ENCODE measurements around the gene SYNE1.
"Not testable (repeated sequence)": the region's sequence is repeated elsewhere in the genome, so short reads cannot be mapped to it uniquely, and the experiment has no call there.

The SYNE1 gene

GRCh38 chr6:152637296-152638047 lies at the start of gene SYNE1:
SYNE1 (minus strand) TSS chr6:152637362; CDS start chr6:152628331, 9,031 bp downstream.
- no peak for DNase-seq (ENCODE audit: low read depth)

DNA sequence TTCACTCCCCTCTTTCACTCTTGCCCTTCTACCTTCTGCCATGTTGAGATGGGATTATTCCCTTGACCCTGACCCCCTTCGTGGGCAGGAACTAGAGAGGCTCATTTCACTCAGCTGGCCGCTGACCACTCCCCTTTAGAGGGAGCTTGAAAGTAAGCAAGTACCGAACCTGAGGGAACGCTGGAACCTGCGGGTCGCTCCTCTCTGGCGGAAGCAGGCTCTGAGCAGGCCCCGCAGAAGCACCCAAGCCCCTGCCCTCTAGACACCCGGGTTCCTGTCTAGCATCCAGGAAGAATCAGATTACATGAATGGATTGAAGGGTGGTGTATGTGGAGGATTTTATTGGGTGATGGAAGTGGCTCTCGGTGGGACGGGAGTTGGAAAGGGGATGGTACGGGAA lies 48.7 kb upstream of the SYNE1 start:
- DNase-seq (ENCODE audit: low read depth): no peak

- DNase-seq (ENCODE audit: low read depth): not testable (repeated sequence)
Measured at GRCh38 chr6:152682935-152683334, 45.8 kb upstream of the SYNE1 start.

DNA sequence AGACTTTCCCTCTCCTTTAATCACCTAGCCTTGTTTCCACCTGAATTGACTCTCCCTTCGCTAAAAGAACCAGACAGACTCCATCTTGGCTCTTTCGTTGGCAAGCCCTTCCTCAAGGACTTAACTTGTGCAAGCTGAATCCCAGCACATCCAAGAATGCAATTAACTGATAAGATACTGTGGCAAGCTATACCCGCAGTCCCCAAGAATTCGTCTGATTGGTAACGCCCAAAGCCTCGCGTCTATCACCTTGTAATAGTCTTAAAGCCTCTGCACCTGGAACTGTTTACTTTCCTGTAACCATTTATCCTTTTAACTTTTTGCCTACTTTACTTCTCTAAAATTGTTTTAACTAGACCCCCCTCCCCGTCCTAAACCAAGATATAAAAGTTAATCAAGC lies 45.0 kb upstream of the SYNE1 start:
- DNase-seq (ENCODE audit: low read depth): no peak

GRCh38 chr6:152680879-152681517 lies 43.8 kb upstream of the SYNE1 start:
- DNase-seq (ENCODE audit: low read depth): no peak

- DNase-seq (ENCODE audit: low read depth): no peak
Measured at GRCh38 chr6:152680151-152680550, 43.0 kb upstream of the SYNE1 start.

- DNase-seq (ENCODE audit: low read depth): no peak
Measured at GRCh38 chr6:152673236-152673635, 36.1 kb upstream of the SYNE1 start.

GRCh38 chr6:152671171-152671570 lies 34.0 kb upstream of the SYNE1 start:
- no peak for DNase-seq (ENCODE audit: low read depth)

- no peak for DNase-seq (ENCODE audit: low read depth)
Measured at GRCh38 chr6:152669895-152670294, 32.7 kb upstream of the SYNE1 start.

DNA sequence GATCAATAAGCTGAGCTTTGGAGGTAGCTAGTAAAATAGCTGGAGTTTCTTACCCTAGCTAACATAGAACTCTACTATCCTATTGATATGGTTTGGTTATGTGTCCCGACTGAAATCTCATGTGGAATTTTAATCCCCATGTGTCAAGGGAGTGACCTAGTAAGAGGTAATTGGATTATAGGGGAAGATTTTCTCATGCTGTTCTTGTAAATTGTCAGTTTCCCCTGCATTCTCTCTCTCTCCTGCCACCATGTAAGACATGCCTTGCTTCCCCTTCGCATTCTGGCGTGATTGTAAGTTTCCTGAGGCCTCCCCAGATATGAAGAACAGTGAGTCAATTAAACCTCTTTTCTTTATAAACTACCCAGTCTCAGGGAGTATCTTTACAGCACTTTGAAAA lies 24.6 kb upstream of the SYNE1 start:
- no peak for DNase-seq (ENCODE audit: low read depth)

DNA sequence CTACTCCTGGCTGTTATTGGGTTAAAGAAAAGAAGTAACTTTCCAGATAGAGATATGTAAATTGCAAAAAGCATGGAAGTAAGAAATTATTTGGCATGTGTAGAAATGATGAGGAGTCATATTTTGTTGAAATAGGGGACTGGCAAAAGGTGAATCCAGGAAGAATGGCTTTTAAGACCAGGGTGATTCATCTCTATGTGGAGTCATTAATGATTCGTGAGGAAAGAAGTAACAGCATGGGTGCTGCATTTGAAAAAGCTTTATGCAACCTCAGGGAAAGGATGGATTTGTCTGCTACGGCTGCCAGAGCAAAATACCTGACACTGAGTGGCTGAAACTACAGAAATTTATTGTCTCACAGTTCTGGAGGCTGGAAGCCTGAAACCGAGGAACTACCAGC lies 14.8 kb upstream of the SYNE1 start:
- DNase-seq (ENCODE audit: low read depth): no peak

DNA sequence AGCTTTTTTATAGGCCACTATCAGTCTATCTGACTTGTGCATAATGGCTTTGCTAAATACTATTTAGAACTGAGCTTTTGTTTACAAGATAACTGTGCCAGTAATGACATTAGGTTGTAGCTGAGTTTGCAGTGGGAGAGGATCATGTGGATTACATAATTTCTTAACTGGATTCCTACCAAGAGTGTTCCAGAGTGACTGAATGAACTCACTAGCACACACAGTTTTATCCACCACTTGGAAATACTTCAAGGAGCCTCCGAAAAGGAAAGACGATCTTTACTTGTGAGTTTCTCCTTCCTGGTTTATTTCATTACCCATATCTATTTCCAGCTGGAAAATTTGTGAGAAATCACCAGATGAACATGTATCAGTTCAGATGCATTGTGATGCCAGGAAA lies 10.9 kb upstream of the SYNE1 start:
- no peak for DNase-seq (ENCODE audit: low read depth)

DNA sequence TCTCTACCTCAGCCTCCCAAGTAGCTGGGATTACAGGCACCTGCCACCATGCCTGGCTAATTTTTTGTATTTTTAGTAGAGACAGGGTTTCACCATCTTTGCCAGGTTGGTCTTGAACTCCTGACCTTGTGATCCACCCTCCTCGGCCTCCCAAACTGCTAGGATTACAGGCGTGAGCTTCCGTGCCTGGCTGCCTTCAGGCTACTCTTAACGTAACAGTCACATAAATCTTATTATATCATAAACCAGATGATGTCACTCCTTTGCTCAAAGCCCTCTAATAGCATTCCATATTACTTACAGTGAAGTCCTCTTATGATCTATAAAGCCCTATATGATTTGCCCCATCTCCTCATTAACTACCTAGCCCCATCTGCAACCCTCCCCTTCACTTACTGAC lies 9.6 kb upstream of the SYNE1 start:
- DNase-seq (ENCODE audit: low read depth): not testable (repeated sequence)

DNA sequence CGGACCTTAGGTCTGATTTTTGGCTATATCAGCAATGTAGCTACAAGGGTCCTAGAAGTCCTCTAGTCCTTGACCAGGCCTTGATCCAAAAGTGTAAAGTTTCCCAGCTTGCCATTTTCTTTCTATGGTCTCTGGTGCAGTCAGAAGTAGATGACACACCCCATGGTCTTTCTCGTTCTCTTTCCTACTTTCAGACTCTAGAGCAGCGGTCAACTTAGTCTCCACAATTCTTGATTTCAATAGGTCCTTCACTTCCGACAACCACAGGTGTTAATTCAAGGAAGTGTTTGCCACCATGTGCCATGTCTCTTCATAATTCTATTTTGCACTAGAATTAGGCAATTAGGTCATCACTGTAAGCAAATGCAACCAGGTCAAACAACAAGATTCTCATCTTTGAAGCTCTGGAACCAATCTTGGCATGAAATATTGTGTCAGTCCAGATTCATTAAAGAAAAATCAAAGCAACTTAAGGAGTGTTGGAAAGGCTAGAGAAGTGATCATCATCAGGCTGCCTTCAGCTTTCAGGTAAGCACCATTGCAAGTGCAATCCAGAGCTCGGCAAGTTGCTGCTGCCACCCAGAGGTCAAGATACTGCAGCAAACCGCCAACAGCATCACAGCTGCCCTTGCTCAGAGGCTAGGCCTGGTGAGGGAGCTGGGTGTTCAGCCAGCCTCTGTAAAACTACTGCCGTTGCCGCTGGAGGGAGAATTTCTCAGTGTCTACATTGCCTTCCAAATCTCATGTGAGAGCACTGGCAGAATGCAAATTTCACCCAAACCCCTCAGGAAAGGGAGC lies 5.6 kb upstream of the SYNE1 start:
- DNase-seq (ENCODE audit: low read depth): no peak

DNA sequence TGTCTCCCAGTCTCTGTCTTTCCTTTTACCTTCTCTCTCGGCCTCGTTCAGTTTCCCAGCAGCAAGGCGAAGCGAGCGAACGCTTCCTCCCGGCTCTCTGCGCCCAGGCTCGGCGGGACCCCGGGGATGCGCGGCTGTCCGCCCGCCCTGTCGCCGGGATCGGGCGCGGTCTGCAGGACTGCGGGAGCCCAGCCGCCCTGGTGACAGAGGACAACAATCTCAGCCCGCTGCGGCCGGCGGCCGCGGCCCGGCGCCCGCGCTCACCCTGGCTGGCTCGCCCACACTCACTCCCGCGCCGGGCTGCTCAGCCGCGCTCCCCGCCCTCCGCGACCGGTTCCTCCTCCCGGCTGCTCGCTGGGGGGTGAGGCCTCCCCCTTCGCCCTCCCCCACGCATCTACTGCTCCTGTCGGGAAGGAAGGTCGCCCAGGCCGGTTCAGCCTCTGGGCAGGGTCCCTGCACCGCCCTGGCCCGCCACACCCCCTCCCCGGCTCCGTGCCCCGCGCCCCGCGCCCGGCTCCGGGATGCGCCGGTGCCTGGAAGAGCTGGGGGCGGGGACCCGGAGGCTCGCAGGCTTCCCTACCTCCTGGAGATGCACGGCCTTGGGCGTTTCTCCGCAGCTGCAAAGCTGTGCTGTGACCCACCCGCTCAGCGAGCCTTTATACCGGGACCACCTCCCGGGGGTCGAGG lies 410 bp downstream of the SYNE1 start:
- DNase-seq (ENCODE audit: low read depth): no peak

- DNase-seq (ENCODE audit: low read depth): no peak
Measured at GRCh38 chr6:152636021-152636608, 1.0 kb downstream of the SYNE1 start.

DNA sequence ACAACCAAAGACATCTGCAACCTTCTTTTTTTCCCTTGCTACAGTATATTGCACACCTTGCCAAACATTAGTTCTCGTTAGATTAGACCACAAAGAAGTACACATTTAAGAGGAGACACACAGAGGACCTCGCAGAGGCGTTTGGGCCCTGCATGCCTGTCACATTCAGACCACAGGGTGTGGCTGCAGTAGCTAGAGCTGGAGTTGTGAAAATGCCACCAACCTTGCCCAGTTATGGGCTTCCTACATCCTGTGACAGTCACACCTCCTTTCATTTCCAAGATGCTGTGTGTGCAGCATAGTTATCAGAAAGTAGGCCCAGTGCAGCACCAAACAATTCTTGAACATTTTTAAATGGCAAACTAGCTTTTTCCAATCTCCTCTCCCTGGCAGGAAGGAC lies 2.4 kb downstream of the SYNE1 start:
- no peak for DNase-seq (ENCODE audit: low read depth)

- DNase-seq (ENCODE audit: low read depth): no peak
Measured at GRCh38 chr6:152632121-152632782, 4.9 kb downstream of the SYNE1 start.

GRCh38 chr6:152631376-152631775 lies 5.8 kb downstream of the SYNE1 start:
- DNase-seq (ENCODE audit: low read depth): no peak

GRCh38 chr6:152630832-152631231 lies 6.3 kb downstream of the SYNE1 start:
- DNase-seq (ENCODE audit: low read depth): no peak

DNA sequence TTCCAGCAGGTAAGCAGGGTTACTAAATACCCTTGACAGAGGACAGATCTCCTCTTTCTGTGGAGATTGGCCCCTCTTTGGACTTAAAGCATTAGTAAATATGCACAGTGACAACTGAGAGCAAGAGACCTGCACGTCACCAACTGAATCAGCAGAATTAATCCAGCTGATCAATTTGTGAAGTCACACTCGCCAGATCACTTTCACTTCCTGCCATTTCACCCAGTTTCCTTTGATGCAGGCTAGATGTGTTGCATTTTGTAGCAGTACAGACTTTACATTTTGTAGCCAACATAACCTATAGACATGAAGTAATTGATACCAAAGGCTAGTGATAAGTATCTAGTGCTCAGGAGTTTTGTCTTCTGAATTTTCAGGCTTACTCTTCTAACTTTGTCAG lies 11.9 kb downstream of the SYNE1 start:
- no peak for DNase-seq (ENCODE audit: low read depth)

Measured in stimulated activated CD4-positive, alpha-beta T cell treated with anti-CD3 and anti-CD28 coated beads, Interleukin-2, amount 100 ng/mL, for 4 hours (primary cell).